T47D (cell line): Measurements from ENCODE around the gene APCDD1L.

Source experiments
- DNase-seq, 2 experiments: peaks; one replicate each; pipeline versions ENCODE4 v3.0.0 to v3.0.0-alpha.2; 2011 to 2012; ENCODE audit warnings: low read depth in 1 of 2, low spot score in 1 of 2
- JUND ChIP-seq: IDR thresholded peaks from 2 replicates; pipeline ENCODE4 v1.6.1; 2012; ENCODE audit warnings: low read depth
- in situ Hi-C: cut with HindIII; loops from 2 replicates; pipeline ENCODE4 v1.10.0; 2016; ENCODE audit warnings: low sequenced_read_pairs, low pct_unique_long_range_greater_than_20kb

APCDD1L gene

DNA sequence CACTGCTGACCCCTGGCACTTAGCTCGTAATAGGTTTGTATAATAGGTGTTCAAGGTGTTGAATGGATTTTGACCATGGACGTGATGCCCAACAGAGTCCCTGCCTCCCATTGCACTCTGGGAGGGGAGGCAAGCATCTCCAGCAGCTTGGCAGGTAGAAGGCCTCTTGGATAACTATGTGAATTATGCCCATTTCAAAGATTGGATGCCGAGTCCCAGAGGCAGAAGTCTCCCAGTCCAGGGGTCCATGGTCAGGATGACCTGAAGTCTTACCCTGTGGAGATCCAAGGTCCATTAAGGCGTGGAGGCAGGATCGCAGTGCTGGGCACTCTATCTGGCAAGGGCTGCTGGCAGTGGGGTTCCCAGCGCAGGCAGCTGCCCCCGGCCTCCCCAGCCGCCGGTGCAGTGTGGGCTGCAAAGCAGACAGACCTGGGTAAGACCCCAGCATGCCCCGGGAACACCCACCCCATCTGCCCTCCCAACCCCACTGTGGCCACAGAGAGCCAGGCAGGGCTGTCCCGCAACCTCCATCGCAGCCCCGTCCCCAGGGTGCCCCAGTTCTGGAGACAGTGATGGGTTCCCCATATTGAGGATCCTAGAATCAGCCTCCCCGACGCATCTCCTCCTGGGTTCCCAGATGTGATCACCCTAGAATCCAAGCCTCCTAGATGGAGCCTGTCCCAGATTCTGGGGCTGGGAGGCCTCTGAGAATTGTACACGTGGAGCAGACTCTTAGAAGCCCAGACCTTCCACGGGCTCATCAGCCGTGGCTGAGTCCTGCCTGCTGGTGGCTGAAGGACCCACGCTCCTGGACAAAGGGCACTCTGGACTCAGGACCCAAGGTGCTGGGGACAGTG lies 44.6 kb downstream of the APCDD1L start:
- no peak for DNase-seq
- in situ Hi-C loops: no loop called here
- TF ChIP-seq JUND: no peak

GRCh38 chr20:58469616-58470015 lies 45.6 kb downstream of the APCDD1L start:
- no peak for DNase-seq
- in situ Hi-C loops: no loop called here
- TF ChIP-seq JUND: no peak

DNA sequence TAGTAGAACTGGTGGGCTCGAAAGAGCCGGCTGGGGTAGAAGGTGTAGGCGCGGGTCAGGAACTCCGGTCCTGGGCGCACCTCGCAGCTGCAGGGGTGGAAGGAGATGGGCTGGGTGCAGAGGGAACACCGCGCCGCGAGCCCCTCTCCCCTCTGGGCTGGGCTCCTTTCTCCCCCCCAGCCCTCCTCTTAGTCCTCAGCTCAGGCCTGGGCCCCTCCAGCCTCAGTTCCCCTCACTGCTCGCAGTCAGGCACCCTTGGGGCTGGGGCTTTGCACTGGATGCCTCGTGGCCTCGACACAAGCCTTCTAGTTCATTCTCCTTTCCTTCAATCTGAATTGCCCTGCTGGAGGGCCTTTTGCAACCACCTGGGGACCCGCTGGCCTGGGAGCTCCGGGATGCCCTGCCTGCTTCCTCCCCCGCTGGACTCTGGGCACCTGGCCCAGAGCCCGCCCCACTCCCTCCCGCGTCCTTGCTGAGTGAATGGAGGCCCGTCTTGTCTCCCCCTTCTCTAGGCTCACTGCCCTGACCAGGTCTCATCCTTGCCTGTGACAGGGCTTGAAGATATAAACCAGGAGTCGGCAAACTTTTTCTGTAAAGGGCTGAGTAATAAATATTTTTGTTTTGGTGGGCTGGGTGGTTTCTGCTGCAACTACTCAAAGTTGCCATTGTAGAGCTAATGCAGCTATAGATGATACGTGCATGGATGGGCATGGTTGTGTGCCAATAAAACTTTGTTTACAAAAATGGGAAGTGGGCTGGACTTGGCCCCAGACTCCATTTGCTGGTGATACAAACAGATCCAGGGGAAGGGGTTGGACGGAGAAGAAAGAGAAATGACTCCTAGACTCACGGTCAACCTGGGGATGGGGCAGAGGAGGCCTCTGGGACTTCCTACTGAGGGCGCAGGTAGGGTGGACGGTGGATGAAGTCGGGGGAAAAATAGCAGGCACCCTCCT lies 47.3 kb downstream of the APCDD1L start:
- no peak for DNase-seq
- no peak for TF ChIP-seq JUND
- in situ Hi-C loops: no loop called here

- TF ChIP-seq JUND: no peak
- in situ Hi-C loops: no loop called here
- DNase-seq: no peak
Measured at GRCh38 chr20:58466729-58467571, 48.2 kb downstream of the APCDD1L start.

DNA sequence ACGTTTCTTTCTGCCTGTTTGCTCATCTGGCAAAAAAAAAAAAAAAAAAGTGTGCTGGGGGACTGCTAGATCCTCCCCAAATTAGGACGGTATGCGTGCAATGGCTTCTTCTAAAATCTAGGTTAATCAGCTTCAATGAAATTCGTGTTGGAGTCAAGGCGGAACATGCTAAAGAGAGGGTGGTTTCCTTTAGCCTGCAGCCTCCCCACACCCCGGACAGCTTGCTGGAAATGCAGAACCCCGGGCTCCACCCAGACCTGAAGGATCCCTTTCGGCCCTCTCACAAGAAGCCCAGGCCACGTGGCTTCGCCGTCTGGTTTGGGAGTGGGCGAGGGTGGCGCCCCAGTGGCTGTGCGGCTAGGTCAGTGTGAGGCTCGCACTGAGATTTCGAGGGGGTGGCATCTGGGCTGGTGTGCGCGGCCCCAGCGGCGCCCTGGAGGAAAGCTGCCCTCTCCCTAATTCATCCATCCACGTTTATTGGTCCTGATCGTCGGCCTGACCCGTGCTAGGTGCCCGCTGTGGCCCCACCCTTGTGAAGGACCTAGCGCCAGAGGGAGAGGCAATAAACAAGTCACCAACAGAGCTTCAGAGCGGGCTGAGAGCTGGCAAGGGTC lies 49.0 kb downstream of the APCDD1L start:
- in situ Hi-C loops: no loop called here
- no peak for TF ChIP-seq JUND
- DNase-seq: no peak

GRCh38 chr20:58464838-58465237 lies 50.4 kb downstream of the APCDD1L start:
- in situ Hi-C loops: no loop called here
- no peak for DNase-seq
- TF ChIP-seq JUND: no peak

GRCh38 chr20:58463256-58463655 lies 51.9 kb downstream of the APCDD1L start:
- TF ChIP-seq JUND: no peak
- DNase-seq: no peak
- in situ Hi-C loops: no loop called here

DNA sequence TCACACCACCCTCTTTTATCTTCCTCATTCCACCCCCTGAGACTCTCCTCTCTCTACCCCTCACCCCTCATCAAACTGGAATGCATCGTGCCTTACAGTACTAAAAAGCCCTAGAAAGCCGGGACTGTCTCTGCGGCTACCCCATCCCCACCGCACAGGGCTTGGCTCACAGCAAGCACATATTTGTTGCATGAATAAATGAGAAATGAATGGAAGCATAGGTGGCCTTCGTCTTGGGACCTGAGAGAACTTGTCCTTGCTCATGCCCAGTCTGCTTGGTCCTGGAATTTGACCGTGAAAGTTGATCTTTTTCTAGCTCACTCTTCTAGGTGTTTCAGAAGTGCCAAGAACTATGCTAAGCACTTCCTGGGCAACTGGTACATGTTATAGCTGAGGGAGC lies 53.3 kb downstream of the APCDD1L start:
- no peak for DNase-seq
- TF ChIP-seq JUND: no peak
- in situ Hi-C loops: no loop called here

DNA sequence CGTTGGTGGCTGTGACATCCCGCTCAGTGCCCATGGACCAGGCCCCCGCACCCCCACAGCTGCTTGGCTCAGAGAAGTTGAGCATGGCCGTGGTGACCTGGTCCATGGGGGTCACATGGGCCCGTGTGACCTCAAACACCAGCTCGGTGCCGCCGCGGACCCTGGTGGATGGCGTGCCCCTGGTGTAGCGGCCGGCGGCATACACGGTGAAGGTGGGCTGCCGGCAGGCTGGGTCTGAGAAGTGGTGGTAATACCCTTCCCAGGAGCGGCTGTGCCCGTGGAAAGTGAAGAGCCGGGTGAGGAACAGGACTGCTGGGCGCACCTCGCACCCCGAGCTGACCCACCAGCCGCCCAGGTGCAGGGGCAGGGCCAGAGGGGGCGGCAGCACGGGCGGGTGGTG lies 54.1 kb downstream of the APCDD1L start:
- no peak for TF ChIP-seq JUND
- in situ Hi-C loops: no loop called here

DNA sequence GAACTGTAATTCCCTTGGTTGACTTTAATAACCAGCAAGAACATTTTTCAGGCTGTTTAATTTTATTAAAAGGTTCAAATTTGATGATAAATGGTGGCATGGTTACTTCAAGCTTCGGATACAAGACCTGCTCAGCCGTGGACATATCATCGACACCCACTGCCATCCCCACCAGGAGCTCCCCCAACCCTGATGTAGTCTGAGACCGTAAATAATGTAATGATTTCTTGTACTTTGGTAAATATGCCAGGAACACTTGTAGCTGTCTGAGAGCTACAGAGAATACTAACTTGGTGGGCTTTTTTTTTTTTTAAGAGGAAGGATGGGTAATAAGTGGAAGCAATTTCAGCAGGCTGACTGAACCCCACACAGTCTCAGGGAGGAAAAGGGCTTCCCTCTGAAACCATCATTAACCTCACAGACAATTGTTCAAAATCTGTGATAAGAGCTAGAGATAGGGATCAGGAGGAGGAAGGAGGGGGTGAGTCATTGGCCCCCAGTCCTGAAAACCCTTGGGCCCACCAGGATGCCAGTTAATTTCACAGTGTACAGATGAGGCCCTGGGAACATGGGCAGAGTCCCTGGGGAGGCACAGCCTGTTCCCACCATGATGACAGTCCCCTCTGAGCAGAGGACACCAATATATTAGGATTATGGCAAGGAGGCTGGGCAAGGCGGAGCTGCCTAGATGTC lies 56.0 kb downstream of the APCDD1L start:
- in situ Hi-C loops: no loop called here
- DNase-seq: no peak
- no peak for TF ChIP-seq JUND

More for the DNA sequence above, 54.1 kb downstream of the APCDD1L start:
- no peak for DNase-seq

GRCh38 chr20:58458342-58459057 lies 56.7 kb downstream of the APCDD1L start:
- no peak for TF ChIP-seq JUND
- in situ Hi-C loops: no loop called here
- DNase-seq: no peak
